CD4-positive, alpha-beta T cell treated with Interleukin-17A for 4 hours (primary cell): ENCODE results near the gene DPY19L2.
"Not testable (repeated sequence)": the region's sequence is repeated elsewhere in the genome, so short reads cannot be mapped to it uniquely, and the experiment has no call there.

Source experiments
- DNase-seq: peaks from one replicate; pipeline ENCODE4 v3.0.0-alpha.2; 2020; ENCODE audit warnings: mixed read lengths

DPY19L2 gene

GRCh38 chr12:63658501-63658900 is 9.8 kb downstream of the DPY19L2 start:
- not testable (repeated sequence) for DNase-seq

GRCh38 chr12:63656407-63656806 is 11.9 kb downstream of the DPY19L2 start:
- not testable (repeated sequence) for DNase-seq

GRCh38 chr12:63655543-63656257 is 12.6 kb downstream of the DPY19L2 start:
- DNase-seq, result not testable (repeated sequence)

- DNase-seq, result not testable (repeated sequence)
Observed at GRCh38 chr12:63654481-63654880, 13.8 kb downstream of the DPY19L2 start.

GRCh38 chr12:63649517-63649916 is 18.8 kb downstream of the DPY19L2 start:
- not testable (repeated sequence) for DNase-seq

GRCh38 chr12:63643381-63644140 is 24.7 kb downstream of the DPY19L2 start:
- DNase-seq, result not testable (repeated sequence)

GRCh38 chr12:63624258-63624657 is 44.0 kb downstream of the DPY19L2 start:
- not testable (repeated sequence) for DNase-seq

GRCh38 chr12:63615544-63615943 is 52.7 kb downstream of the DPY19L2 start:
- not testable (repeated sequence) for DNase-seq

- not testable (repeated sequence) for DNase-seq
Observed at GRCh38 chr12:63611285-63611684, 57.0 kb downstream of the DPY19L2 start.

- DNase-seq, result not testable (repeated sequence)
Observed at GRCh38 chr12:63609281-63609680, 59.0 kb downstream of the DPY19L2 start.

GRCh38 chr12:63604985-63605384 is 63.3 kb downstream of the DPY19L2 start:
- not testable (repeated sequence) for DNase-seq

GRCh38 chr12:63594828-63595227 is 73.5 kb downstream of the DPY19L2 start:
- not testable (repeated sequence) for DNase-seq

- not testable (repeated sequence) for DNase-seq
Observed at GRCh38 chr12:63584426-63584825, 83.9 kb downstream of the DPY19L2 start.

GRCh38 chr12:63583289-63583688 is 85.0 kb downstream of the DPY19L2 start:
- DNase-seq, result not testable (repeated sequence)

GRCh38 chr12:63577631-63578030 is 90.7 kb downstream of the DPY19L2 start:
- not testable (repeated sequence) for DNase-seq

- DNase-seq, result not testable (repeated sequence)
Observed at GRCh38 chr12:63572038-63572437, 96.3 kb downstream of the DPY19L2 start.

GRCh38 chr12:63558445-63558844 is 109.8 kb downstream of the DPY19L2 start:
- DNase-seq, result not testable (repeated sequence)

- DNase-seq, result not testable (repeated sequence)
Observed at GRCh38 chr12:63551397-63551796, 116.9 kb downstream of the DPY19L2 start.

- not testable (repeated sequence) for DNase-seq
Observed at GRCh38 chr12:63549034-63549433, 119.3 kb downstream of the DPY19L2 start.

GRCh38 chr12:63545298-63545916 is 122.9 kb downstream of the DPY19L2 start:
- not testable (repeated sequence) for DNase-seq

- DNase-seq, result not testable (repeated sequence)
Observed at GRCh38 chr12:63538656-63539055, 129.6 kb downstream of the DPY19L2 start.

GRCh38 chr12:63537838-63538237 is 130.5 kb downstream of the DPY19L2 start:
- not testable (repeated sequence) for DNase-seq

- not testable (repeated sequence) for DNase-seq
Observed at GRCh38 chr12:63529641-63530040, 138.7 kb downstream of the DPY19L2 start.
